Liver (tissue), 3 donors: ENCODE measurements around the gene SNX9.

ENCODE experiments used
- CTCF ChIP-seq: fragments of 150-350 bp; IDR thresholded peaks from 2 replicates; pipeline ENCODE4 v1.5.1; 2017; ENCODE audit warnings: improper control_type of control experiment, low read depth, low read length; ENCODE audit not compliant: missing input control
- FOXA1 ChIP-seq: IDR thresholded peaks from 2 replicates; pipeline ENCODE4 v1.6.1; 2016; ENCODE audit warnings: antibody characterized with exemption
- JUND ChIP-seq, 2 donors: IDR thresholded peaks; 2 replicates each; pipeline ENCODE4 v1.6.1; 2016; ENCODE audit warnings: antibody characterized with exemption in 2 of 2
- TAF1 ChIP-seq: conservative IDR thresholded peaks from 2 replicates; pipeline ENCODE4 v1.6.1; 2016; ENCODE audit warnings: antibody characterized with exemption, mild to moderate bottlenecking
- YY1 ChIP-seq: IDR thresholded peaks from 2 replicates; pipeline ENCODE4 v1.6.1; 2016; ENCODE audit warnings: antibody characterized with exemption, mild to moderate bottlenecking
- TF ChIP-seq, protein P1 (sequence below): IDR thresholded peaks from 2 replicates; pipeline ENCODE4 v1.6.1; 2016; ENCODE audit warnings: antibody characterized with exemption
- TF ChIP-seq, protein P2 (sequence below): IDR thresholded peaks from 2 replicates; pipeline ENCODE4 v1.6.1; 2016; ENCODE audit warnings: antibody characterized with exemption
- donor health status: healthy.
- donor health status: healthy.

GRCh38 chr6:157911786-157912185 lies 88.7 kb downstream of the SNX9 start:
- TF ChIP-seq CTCF (no peak), JUND (IDR thresholded peaks at IDR 0.05) (no peak), YY1 (no peak), FOXA1 (no peak), TAF1 (no peak)
- TF ChIP-seq, protein P1, sequence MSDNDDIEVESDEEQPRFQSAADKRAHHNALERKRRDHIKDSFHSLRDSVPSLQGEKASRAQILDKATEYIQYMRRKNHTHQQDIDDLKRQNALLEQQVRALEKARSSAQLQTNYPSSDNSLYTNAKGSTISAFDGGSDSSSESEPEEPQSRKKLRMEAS = no peak
- TF ChIP-seq, protein P2, sequence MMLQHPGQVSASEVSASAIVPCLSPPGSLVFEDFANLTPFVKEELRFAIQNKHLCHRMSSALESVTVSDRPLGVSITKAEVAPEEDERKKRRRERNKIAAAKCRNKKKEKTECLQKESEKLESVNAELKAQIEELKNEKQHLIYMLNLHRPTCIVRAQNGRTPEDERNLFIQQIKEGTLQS = no peak
